GF-D8 (cell line): ENCODE data around the gene RSAD2.
"Not testable (repeated sequence)": the region's sequence is repeated elsewhere in the genome, so short reads cannot be mapped to it uniquely, and the experiment has no call there.

Source experiments
- DNase-seq: peaks from one replicate; lab custom pipeline; 2025; lab: John Stamatoyannopoulos, UW

RSAD2 gene

DNA sequence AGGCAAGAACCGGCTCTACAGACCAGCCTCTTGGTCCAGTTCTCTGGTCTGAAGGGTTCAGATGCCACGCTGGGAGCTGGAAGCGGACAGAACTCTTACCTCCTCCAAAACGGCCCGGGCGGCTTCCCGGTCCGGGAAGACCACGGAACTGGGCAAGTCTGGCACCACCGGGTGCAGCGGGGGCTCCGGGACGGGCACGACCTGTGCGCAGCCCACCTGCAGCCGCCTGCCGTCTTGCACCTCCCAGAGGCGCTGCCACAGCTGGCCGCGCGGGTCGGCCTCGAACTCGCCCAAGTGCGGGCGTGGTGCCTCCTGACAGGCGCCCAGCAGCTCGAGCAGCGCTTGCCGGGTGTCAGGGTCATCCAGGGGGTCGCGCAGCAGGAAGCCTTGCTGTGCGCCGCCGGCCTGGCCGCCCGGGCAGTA is 12.6 kb upstream of the RSAD2 start:
- DNase-seq: no peak

DNA sequence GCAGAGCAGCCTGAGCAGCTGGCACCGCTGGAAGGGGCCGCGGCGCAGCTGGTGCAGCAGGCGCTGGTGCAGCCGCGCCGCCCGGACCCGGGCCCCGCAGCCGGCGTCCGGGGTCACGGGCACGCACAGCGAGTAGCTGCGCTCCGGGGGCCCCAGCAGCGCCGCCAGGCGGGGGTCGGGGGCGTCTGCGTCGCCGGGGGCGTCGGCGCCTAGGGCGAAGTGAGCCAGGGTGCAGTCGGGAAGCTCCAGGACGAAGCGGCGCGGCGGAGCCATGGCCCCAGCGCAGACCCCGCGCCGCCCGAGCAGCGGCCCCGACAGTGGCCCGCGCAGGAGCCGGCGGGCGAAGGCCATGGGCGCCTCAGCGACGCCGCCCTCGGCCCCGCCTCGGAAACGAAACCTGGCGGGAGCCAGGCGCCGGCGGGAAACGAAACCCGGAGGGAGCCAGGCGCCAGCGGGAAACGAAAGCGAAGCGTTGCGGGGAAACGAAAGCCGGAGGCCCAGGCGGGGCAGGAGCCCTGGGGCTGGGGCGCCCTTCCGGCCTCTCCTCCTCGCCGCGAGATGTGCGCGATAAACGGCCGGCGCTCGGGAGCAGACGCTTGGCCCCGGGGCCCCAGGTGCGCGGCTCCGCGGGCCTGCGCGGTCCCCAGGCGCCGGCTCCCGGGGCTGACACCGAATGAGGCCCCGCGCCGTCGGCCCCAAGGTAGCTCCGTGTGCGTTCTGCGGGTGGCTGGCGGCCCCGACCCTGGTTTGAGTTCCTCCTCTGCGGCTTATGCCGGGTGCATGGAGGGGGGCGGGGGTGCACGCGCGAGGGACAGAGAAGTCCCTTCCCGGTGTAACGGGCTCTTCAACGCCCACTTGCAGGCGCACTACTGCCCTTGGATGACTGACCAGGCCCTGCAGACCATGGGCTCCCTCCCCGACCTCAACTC is 12.0 kb upstream of the RSAD2 start, which contains the start of gene CMPK2:
TSS of gene CMPK2 (minus strand) at position 562 of the 929 bp plus-strand sequence. CDS start at position 351, 211 bp downstream.
- peak; percentile 19 for DNase-seq

DNA sequence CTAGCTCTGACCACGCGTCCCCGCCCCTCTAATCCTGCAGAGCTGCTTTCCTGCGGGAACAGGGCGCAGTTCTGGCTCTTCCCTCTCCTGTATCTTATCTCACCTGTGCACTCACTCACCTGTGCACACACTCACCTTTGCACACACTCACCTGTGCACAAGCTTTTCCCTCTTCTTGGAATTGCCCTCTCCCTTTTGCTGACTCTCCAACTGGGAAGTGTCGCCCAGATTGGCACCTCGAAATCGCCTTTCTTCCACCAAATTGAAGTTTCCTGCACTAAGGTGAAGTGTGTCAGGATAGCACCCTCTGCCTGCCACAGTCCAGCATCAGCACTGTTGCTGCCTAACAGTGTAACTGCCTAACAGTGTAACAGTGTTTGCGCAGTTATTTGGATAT is 11.3 kb upstream of the RSAD2 start:
- no peak for DNase-seq

DNA sequence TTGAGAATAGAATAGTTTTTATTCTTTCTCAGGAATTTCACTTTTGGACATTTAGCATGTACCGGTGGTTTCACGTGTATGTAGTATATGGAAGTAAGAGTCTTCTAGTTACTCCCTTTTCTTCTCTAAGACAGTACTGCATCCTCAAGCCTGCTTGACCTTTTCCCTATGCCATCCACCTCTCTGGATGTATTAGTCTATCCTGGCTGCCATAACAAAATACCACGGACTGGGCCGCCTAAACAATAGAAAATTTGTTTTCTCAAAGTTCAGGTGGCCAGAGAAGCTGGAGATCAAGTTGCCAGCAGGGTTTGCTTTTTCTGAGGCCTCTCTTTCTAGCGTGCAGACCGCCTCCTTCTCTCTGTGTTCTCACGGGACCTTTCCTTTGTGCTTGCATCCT is 10.6 kb upstream of the RSAD2 start:
- no peak for DNase-seq

DNA sequence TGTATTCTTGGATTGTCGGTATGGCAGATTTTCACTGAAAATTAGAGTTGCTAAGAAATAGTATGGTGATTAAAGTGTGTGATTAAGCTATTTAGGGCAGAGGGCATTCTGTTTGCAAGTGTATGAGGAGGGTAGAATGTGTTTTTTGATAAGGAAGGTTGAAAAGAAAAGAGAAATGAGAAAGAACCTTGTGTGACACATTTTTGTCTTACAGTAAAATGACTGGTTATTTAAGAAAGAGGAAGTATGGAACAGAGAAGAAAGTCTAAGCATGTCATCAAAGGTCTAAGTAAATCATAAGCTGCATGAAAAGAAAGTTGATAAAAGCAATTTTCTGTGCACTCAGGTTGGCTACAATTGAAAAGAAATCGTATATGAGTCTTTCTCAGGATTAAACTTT is 5.2 kb upstream of the RSAD2 start:
- no peak for DNase-seq

DNA sequence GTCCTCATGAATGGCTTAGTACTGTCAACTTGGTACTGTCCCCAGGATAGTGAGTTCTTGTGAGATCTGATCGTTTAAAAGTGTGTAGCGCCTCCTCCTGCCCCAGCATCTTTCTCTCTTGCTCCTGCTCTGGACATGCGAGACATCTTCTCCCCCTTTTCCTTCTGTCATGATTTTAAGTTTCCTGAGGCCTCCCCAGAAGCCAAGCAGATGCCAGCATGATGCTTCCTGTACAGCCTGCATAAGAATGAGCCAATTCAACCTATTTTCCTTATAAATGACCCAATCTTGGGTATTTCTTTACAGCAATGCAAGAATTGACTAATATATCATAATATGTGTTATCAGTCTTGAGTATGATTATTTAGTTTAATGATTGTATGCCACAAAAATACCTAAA is 3.5 kb upstream of the RSAD2 start:
- no peak for DNase-seq

DNA sequence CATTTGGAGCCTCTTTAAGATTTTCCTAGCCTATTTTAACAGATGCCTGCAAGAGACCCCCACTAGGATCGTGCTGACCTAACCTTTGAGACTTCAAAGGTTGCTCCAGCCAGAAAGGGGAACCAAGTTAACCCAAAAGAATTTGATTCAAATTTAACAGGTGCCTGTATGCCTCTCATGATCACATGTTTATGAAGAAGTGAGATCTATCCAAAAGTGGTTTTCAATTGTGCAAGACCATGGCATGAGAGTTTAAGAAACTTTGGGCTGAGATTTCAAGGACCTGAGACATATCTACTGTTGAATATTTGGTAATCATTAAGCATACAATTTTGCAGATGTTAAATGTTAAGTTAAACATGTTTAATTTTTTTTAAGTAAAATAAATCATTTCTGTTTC is 1.3 kb upstream of the RSAD2 start:
- DNase-seq: no peak

DNA sequence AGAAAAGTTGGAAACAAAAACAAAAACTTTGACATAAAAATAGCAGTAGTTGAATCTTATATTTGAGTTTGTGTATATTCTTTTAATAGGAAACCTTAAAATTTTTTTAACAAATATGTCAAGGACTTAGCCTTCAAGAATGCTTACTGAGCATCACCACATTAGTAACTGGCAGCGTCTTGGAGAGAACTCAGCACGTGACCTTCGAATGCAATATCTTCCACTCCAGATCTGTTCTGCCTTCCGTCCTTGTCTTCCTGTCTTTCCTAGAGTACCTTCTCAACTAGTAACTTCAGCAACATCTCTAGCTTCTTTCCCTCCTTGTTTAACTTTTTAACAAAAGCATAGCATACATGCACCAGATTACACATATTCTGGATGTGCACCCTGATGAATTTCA is 972 bp downstream of the RSAD2 start:
- no peak for DNase-seq

DNA sequence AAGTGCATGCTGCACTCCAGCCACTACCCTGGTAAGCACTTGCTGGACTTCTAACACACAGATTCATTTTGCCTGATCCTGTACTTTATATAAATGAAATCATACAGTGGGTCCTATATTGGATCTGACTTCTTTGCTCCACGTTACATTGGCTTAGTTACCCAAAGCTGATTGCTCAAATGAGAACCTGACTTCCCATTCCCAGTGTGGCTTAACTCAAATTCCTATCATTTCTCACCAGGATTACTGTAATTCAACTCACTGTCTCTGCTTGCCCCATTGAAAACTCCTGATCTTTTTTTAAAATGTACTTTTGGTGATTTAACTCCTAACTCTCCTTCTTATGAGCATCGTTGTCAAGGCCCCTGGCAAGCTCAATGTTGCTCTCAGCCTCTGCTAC is 1.4 kb downstream of the RSAD2 start:
- no peak for DNase-seq

DNA sequence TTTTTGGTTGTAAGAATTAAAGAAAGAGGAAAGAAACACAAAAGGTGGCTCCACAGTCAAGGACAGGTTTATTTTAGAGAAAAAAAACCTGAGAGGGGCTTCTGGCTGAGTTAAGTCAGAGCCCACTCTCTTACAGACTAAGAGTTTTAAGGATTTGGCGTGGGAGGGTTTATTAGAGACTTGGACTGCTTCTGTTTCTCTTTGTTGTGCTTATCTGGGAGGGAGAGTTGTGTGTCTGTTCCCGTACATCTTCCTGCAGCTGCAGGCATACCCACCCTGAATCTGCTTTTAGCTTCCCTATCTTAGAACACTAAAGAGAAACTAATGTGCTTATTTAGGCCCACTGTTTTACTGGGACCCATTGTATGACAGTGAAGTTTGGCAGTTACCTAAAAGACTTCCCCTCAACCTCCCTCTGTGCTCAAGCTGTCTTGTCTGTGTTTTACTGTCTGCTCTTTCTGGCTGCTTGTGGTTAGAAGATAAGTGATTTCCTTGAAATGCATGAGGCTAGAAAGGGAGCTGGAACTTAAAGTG is 2.7 kb downstream of the RSAD2 start:
- peak; percentile 61 for DNase-seq

DNA sequence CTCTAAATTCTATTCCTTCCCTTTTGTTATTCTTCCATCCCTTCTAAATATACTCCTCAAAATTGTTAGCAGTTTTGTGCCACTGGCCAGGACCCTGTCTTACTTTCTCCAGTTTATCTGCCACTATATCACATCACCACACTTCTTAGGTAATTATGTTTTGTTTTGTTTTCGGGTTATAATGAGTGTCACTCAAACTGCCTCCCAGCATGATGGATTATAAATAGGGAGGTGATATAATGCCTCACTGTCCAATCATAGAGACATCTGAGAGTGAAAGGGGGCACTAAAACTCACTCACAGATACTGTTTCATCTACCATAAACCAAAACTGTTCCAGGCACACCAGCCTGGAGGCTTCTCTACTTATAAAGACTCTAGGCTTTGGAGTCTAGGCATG is 3.5 kb downstream of the RSAD2 start:
- no peak for DNase-seq

DNA sequence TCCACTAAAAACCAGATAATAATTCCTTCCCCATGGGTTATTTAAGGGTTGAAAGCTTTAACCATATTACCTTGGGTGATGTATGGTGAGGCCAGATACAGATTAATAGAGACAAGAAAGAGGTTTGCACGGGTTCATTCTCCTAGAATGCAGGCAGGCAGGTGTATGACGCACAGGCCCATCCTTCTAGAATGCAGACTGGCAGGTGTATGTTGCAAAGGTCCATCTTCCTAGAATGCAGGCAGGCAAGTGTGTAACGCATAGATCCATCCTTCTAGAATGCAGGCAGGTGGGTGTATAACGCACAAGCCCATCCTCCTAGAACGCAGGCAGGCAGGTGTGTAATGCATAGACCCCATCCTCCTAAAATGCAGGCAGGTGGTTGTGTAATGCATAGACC is 3.9 kb downstream of the RSAD2 start:
- no peak for DNase-seq

DNA sequence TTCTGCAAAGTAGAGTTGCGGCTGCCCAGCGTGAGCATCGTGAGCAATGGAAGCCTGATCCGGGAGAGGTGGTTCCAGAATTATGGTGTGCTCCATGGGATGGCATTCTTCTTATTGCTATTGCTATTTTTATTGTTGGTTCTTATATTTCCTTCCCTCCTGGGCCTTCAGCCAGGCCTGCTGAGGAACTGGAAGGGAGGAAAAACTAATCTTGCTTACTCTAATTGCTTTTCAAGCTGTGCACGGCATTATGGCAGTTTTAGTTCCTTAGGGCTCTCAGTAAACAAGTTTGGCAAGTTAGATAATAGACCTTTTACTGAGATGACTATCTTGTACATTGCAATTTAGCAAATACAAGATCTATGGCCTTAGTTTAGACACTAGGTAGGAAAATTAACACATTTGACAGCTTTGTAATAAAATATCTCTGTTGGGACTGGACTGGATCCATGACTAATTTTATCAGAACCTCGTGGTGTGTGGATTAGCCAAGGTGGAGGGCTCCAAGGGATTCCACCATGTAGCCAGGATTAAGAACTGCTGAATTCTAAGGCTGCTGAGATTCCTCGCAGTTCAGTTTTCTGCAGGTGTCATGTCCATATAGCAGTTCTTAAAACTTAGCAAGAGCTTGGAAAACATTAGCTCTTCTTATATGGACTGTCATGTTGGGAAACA is 6.0 kb downstream of the RSAD2 start:
- no peak for DNase-seq

DNA sequence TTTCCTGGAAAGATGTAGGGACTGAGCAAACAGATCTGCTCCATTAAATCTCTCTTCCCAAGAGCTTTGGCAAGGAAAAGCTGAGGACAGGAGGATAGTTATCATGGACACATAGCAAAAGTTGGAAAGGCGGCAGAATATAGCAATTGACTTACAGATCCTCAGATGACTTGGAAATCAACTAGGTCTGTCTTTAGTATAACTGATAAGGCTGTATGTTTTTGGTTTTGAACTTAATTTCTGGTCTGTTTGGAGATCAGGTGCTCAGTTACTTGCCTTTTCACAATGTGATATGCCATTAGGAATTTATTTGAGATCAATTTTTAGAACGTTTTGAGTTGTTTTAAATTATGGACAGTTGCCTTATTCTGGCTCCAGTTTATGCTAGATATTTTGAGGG is 8.0 kb downstream of the RSAD2 start:
- DNase-seq: no peak

DNA sequence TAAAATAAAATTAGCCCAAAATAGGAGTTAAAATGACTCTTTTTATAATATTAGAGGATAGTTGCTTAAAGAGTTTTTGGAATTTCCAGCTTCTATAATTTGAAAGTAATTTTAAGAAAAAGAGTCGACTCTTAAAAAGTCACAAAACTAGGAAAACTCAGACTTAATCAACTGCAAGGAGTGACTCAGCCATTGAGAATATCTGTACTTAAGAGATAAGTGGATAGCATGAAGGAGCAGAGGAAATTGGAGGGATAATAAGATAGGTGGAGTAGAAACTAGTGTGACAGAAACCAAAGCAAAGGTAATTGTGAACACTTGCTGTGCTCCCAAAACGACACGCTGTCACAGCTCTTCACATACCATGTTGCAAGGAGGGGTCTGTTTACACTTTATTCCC is 8.4 kb downstream of the RSAD2 start:
- DNase-seq: no peak

DNA sequence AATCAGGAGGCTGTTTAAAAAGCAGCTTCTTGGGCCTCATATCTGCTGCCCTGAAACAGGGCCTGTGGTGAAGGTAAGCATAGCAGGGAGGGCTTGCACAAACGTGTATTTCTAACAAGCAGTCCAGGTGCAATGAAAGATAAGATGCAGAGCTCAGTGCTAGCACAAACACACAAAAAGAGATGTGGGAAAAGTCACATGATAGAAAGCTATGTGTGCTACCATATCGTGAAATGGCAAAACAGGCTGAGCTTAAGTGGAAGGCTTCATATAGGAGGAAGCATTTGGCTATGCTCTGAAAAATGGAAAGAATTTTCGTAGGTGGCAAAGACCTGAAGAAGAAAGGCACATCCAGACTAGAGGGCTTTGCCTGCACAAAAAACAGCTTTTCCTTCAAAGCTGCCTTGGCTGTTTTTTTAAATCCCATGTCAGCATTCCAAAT is 10.2 kb downstream of the RSAD2 start:
- DNase-seq: no peak

DNA sequence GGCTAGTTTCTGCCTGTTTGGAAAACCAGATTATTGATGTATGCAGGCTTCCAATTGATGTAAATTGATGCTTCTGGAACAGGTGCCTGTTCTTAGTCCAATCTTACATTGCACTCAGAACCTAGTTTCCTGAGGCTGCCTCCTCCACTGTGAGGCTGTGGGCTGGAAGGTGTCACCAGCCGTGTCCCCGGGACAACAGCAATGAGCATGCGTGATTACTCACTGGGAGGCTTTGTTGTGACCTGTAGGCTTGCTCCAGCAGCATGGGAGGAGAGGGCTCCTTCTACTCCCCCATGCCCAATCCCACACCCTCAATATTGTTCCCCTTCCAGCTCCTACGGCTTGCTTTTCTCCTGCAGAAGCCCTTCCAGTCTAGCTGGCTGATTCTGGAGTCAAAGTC is 11.1 kb downstream of the RSAD2 start:
- DNase-seq: no peak

DNA sequence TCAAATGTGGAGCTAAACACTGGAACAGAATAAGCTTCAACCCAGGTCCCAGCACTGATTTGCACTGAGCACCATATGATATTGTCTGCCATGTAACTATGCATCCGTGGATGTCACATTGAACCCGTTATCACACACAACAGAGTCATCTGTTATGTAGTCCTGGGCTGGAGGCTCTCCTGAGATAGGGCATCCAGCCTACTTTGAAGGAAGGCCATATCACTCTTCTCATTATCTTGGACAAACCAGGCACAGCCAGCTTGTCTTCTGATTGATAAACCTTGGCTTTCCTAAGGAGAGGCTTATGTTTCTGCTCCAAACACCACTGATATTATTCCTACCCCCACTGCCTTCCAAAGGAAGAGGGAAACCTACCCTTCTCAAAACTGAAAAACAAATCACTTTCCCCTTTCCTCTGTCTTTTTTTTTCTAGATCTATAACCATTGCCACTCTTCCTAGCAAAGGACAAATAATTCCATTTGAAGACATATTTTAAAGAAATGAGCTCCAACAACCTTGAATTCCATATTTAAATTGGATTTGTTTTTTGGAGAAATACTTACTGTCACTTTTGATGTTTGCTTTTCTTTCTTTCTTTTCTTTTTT is 16.4 kb downstream of the RSAD2 start:
- DNase-seq: no peak

DNA sequence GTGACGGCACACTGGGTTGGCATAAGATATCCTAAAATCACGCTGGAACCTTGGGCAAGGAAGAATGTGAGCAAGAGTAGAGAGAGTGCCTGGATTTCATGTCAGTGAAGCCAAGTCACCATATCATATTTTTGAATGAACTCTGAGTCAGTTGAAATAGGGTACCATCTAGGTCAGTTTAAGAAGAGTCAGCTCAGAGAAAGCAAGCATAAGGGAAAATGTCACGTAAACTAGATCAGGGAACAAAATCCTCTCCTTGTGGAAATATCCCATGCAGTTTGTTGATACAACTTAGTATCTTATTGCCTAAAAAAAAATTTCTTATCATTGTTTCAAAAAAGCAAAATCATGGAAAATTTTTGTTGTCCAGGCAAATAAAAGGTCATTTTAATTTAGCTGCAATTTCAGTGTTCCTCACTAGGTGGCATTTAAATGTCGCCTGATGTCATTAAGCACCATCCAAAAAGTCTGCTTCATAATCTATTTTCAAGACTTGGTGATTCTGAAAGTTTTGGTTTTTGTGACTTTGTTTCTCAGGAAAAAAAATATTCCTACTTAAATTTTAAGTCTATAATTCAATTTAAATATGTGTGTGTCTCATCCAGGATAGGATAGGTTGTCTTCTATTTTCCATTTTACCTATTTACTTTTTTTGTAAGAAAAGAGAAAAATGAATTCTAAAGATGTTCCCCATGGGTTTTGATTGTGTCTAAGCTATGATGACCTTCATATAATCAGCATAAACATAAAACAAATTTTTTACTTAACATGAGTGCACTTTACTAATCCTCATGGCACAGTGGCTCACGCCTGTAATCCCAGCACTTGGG is 19.6 kb downstream of the RSAD2 start:
- no peak for DNase-seq

DNA sequence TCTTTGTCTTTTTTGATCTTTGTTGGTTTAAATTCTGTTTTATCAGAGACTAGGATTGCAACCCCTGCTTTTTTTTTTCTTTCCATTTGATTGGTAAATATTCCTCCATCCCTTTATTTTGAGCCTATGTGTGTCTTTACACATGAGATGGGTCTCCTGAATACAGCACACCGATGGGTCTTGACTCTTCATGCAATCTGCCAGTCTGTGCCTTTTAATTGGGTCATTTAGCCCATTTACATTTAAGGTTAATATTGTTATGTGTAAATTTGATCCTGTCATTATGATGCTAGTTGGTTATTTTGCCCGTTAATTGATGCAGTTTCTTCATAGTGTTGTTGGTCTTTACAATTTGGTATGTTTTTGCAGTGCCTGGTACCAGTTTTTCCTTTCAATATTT is 25.0 kb downstream of the RSAD2 start:
- DNase-seq: not testable (repeated sequence)

DNA sequence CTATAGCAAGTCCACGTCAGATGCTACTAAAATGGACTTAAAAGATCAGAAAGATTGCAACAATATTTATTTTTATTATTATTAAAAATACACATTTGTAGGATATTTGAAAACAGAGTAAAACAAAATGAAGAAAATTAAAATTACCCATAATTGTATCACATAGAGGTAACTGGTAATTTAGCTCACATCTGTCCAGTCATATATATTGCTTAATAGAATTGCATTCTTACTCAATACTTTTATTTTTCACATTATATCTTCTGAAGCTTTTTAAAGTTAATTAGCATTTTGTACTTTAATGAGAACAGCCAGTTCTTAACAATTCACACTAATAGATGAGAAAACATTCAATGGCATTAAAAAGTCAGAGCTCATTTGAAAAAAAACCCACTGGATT is 28.1 kb downstream of the RSAD2 start:
- DNase-seq: no peak
